Astrocyte of the cerebellum (primary cell): ENCODE data around the gene PNLIPRP3.
"Not testable (repeated sequence)": the region's sequence is repeated elsewhere in the genome, so short reads cannot be mapped to it uniquely, and the experiment has no call there.

Experiments
- DNase-seq: peaks from one replicate; pipeline ENCODE4 v3.0.0-alpha.2; 2011; ENCODE audit warnings: low read depth
- H3K4me3 ChIP-seq: 2 replicates; pipeline ENCODE4 v1.5.1; 2011; ENCODE audit warnings: mild to moderate bottlenecking, low read depth, low read length, moderate library complexity
- in situ Hi-C: cut with HindIII; loops from 2 replicates; pipeline ENCODE4 v1.10.0; 2017; ENCODE audit warnings: low sequenced_read_pairs
- TF ChIP-seq, protein P1 (sequence below): IDR thresholded peaks from 2 replicates; pipeline ENCODE4 v1.5.1; 2012; ENCODE audit warnings: low read length, low read depth, moderate library complexity, mild to moderate bottlenecking; ENCODE audit errors: missing control alignments

Gene PNLIPRP3

DNA sequence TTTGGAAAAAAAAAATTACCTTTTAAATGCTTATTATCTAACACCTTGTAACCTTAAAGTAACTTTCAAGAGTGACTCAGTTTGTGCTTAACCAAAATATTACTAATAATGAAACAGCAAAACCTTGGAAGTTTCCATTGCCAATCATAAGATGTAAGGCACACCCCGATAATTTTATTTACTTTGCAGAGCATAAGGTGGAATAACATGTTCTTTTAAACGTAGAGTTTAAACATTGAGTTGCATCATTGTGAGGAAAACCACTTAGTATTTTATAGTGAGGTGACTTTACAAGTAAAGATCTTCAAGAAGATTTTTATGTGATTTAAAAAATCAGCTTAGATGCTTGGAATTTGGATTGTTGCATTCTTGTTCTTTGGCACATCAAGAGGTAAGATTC lies at the start of gene PNLIPRP3:
PNLIPRP3 (plus strand) TSS at position 177 of the 400 bp plus-strand sequence; CDS start at position 343, 166 bp downstream.
- no peak within 1 kb of the TSS for H3K4me3 ChIP-seq
- no peak for DNase-seq
- in situ Hi-C loops = no loop called here
- TF ChIP-seq, protein P1, sequence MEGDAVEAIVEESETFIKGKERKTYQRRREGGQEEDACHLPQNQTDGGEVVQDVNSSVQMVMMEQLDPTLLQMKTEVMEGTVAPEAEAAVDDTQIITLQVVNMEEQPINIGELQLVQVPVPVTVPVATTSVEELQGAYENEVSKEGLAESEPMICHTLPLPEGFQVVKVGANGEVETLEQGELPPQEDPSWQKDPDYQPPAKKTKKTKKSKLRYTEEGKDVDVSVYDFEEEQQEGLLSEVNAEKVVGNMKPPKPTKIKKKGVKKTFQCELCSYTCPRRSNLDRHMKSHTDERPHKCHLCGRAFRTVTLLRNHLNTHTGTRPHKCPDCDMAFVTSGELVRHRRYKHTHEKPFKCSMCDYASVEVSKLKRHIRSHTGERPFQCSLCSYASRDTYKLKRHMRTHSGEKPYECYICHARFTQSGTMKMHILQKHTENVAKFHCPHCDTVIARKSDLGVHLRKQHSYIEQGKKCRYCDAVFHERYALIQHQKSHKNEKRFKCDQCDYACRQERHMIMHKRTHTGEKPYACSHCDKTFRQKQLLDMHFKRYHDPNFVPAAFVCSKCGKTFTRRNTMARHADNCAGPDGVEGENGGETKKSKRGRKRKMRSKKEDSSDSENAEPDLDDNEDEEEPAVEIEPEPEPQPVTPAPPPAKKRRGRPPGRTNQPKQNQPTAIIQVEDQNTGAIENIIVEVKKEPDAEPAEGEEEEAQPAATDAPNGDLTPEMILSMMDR = no peak

DNA sequence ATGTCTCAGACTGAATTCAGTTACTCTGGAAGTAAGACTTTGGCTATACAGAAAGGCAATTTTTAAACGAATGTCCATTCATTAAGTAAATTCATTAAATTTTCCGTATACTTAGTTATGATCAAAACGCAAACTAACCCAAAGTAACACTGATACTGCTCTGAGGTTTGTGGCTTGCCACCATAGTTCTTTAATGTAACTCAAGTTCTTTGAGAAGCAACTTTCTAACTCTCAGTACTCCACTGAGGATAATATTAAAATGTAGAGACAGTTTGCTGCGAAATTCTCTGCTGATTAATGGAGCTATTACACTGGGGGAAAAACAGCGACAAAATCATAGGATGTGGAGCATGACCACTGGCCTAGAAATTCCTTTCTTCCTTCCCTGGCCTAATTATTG lies 45.4 kb upstream of the PNLIPRP3 start:
- in situ Hi-C loops = no loop called here
- no peak for DNase-seq
- no peak overlapping the region for H3K4me3 ChIP-seq
- TF ChIP-seq, protein P1 = no peak

DNA sequence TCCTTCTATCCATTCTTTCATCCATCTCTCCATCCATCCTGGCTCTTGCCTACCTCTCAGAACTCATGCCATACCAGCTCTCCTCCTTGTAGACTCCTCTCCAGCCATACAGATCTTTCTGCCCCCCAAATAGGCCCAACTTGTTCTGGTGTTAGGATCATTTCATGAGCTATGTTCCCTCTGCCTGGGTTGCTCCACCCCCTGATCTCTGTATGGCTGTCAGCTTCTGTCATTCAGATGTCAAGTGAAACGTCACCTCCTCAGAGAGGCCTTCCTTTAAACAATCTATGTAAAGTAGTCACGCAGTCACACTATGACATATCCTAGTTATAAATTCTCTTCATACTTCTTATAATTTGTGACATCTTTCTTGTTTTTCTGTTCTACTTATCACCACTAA lies 42.3 kb upstream of the PNLIPRP3 start:
- no peak for DNase-seq
- H3K4me3 ChIP-seq = no peak overlapping the region
- in situ Hi-C loops = no loop called here
- TF ChIP-seq, protein P1 = no peak

DNA sequence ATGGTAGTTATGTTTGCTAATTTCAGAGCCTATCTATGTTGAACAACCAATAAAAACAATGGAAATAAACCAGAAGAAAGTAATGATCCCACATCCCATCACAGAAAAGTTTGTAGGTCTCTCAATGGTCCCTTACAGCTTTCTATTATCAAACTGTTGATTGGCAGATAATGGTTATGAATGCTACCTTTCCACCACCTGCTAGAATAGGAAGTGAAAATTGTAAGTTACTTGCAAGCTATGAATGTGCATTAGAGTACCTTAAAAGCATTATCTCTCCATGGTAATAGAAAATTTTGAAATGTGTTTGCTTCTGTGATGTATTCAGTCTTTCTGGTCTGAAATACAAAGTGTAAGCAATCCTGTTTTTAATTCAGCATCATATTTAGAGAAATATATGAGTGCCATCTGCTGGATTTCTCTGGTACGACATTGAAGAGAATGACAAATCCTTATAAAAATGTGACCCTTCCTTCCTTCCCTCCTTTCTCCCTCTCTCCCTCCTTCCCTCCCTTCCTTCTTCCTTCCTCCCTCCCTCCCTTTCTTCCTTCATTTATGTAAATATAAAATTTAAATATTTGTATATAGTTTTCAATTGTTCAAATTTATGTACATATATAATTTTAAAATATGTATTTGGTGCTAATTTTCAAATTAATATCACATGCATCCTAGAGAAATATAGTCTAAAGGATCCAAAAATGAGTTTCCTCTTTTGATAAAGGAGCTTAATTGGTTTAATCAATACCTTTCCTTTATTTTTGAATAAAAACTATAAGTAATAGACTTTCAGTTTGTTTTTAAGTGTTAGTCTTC lies 41.4 kb upstream of the PNLIPRP3 start:
- DNase-seq = peak; percentile 31
- in situ Hi-C loops = no loop called here
- TF ChIP-seq, protein P1 = peak; percentile 44
- no peak overlapping the region for H3K4me3 ChIP-seq

DNA sequence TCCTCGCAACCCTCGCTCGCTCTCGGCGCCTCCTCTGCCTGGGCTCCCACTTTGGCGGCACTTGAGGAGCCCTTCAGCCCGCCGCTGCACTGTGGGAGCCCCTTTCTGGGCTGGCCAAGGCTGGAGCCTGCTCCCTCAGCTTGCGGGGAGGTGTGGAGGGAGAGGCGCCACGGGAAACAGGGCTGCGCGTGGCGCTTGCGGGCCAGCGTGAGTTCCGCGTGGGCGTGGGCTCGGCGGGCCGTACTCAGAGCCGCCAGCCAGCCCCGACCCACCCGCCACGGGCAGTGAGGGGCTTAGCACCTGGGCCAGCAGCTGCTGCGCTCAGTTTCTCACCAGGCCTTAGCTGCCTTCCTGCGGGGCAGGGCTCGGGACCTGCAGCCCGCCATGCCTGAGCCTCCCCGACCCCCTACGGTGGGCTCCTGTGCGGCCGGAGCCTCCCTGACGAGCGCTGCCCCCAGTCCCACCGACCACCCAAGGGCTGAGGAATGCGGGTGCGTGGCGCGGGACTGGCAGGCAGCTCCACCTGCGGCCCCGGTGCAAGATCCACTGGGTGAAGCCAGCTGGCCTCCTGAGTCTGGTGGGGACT lies 34.3 kb upstream of the PNLIPRP3 start:
- in situ Hi-C loops, H3K4me3 ChIP-seq, DNase-seq: not testable (repeated sequence)

DNA sequence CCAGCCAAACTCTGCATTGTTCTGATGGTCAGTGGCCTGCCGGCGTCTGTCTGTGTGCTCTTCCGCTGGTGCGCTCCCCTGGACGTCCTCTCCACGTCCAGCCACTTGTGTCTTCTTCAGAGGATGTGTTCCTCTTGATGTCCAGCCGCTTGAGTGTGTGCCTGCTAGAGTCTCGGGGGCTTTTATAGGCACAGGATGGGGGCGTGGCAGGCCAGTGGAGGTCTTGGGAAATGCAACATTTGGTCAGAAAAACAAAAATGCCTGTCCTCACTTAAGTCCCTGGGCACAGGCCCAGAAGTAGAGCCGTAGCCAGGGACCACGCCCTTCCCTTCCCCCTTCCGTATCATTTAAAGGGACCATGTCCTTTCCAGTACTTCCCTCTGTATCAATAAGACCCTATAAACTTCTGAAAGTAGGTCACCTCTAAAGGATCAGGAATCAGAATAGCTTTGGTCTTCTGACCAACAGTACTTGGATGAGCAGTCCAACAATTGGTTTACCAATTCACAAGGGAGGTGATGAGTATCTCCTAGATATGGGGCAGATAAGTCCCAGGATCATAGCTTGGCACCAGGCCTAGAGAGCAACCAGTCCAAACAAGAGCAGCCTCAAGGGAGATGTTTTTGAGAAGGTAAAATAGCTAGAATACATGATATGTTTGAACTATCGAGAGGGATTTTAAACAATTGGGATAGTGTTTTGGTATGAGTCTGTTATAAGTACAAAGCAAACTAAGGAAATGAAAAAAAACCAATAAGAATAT lies 32.2 kb upstream of the PNLIPRP3 start:
- in situ Hi-C loops = no loop called here
- H3K4me3 ChIP-seq = no peak overlapping the region
- DNase-seq = no peak
- TF ChIP-seq, protein P1 = no peak
